NCI-H1092 treated with DMSO at 0.1 percent for 48 hours (cell line): Measurements from ENCODE around the gene WDR27.
"Not testable (repeated sequence)": the region's sequence is repeated elsewhere in the genome, so short reads cannot be mapped to it uniquely, and the experiment has no call there.

ENCODE experiments used
- DNase-seq: peaks from one replicate; lab custom pipeline; 2025; lab: John Stamatoyannopoulos, UW

The WDR27 gene

DNA sequence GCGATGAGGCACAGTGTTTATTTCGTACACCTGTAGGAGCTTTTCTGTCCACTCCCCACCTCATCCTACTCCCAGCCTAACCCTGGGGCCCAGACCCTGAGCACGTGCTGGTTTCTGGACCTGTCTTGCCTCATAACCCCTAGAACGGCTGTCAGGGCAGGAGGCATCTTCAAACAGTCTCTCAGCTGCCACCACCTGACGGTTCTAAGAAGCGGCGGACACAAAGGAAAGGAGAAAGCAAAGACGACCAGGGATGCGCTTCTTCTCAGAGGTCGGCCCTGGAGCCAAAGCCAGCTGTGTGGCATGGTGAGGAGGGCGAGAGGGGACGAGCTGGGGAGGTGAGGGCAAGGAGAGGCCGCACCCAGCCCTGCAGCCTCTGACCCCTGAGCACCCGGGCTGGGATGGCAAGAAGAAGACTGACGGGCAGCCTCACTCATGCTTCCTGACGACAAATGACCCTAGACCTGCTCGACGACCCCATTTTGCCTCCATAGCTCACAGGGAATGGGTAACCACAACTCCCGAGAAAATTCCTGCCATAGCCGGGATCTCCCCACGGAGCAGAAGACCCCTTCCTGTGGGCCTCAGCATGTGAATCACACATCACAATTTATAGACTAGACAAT lies 62.1 kb downstream of the WDR27 start:
- DNase-seq = no peak

DNA sequence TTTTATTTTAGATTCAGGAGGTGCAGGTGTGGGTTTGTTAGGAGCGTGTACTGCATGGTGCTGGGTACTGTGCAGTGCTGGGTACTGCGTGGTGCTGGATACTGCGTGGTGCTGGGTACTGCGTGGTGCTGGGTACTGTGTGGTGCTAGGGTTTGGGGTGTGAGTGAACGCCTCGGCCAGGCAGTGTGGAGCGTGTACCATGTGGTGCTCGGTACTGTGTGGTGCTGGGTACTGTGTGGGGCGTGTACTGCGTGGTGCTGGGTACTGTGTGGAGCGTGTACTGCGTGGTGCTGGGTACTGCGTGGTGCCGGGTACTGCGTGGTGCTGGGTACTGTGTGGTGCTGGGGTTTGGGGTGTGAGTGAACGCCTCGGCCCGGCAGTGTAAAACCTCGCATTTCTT lies 62.9 kb downstream of the WDR27 start:
- no peak for DNase-seq

DNA sequence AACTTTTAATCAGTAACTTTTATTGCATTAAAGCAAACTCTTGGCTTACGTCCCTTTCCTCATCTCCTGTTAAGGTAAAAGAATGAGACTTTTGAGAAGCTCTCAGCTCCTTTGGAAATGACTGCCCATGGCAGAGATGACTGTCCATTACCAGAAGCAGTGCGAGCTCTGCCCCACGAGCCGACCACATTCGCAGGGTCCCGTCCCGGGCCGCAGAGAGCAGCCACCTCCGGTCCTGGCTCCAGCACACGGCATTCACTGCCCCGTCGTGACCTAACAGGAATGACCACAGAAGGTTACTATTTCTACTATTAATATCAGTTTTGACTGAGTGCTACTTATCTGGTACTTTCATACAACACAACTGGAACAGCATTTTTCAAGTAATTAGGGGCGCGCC lies 63.4 kb downstream of the WDR27 start:
- no peak for DNase-seq

DNA sequence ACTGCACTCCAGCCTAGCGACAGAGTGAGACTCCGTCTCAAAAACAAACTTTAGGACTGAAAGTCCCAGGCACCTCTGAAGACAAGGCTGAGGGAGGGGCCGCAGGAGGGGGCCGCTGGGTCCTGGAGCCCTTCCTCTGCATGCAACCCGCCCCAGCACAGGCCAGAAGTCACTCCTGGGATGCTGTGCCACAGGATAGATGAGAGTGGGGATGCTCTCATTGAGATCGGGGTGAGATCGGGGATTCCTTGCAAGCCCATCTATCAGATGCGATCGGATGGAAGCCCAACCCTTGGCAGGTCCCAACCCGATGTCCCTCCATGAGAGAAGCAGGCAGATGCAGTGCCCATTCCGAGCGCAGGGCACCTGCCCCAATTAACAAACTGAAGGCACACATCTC lies 66.5 kb downstream of the WDR27 start:
- no peak for DNase-seq

DNA sequence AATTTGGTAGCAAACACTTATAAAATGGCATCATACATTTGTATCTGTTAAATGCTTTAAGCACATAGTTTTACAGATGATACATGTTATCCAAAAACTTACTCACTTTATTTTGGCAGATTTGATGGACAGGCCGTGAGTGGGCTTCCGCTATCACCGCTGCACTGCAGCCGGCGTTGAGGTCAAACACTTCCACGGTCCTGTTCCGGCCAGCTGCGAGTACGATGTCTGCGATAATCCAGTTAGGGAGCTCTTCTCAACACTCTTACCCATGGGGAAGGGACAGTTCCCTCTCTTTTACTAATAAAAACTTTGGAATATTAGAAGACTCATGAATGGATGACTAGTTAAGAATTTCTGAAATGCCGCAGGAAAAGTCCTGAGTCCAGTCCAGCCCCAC lies 69.0 kb downstream of the WDR27 start:
- DNase-seq = no peak

DNA sequence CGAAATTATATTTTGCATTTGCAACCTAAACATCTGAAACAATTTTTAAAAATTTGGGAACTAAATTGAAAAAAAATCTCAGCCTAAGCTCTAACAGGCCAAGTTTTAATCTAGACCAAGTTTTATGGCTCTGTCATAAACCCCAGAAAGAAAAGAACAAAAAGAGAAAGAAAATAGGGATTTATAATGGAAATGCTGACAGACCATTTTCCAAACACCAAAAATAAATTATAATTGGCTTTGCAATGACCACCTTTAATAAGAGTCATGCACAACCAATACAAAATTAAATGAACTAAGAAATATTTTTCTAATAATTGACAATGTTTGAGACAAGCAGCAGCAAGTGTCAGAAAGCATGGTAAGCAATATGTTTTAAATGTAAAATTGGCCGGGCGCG lies 72.6 kb downstream of the WDR27 start:
- DNase-seq = no peak

DNA sequence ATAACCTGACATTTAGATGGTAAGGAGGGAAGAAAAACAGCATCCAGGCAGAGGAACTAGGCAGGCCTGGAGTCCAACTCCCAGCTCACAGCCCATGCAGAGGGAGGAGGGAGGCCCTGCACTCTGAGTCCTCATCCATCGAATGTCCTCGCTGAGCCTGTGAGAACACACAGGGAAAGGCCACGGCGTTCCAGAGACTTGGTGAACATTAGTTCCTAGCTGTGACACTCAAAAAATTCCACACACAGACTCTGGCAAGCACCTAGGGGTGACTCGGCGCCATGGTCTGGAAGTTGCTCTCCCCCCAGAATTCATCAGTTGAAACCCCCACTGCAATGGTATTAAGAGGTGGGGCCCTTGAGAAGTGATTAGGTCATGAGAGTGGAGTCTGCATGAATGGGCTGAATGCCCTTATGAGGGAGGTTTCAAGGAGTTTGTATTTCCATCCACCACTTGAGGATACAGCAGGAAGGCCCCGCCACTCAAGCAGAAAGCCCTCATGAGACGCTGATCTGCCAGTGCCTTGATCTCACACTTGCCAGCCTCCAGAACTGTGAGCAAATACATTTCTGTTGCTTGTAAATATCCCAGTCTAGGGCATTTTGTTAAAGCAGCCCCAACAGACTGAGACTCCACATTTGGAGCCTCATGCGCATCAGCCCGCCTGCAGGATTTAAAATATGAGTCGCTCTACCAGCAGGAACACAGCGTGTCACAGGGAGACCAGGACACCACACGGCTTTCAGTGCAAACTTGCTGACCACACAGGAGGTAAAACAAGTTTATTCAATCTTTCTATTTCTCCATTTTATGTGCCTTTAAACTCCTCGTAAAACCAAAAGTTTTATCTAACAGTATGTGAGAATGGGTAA lies 73.9 kb downstream of the WDR27 start:
- DNase-seq = no peak

DNA sequence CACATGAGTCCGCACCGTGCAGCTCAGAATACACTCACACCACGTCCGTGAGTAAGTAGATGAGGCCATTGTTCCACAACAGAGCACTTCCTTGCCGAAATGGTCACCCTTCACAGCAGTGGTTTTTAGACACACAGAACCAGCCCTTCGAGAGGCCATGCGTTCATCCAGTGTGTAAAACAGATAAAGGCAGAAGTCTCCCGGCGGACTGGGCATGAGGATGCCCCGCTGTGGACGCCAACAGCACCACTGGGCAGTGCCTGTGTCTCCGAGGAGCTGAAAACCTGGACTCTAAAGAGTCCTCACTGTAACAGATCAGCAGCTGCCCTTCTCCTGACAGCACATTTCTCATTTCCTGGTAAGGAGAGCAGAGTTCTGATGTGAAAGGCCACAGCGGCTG lies 75.2 kb downstream of the WDR27 start:
- no peak for DNase-seq

DNA sequence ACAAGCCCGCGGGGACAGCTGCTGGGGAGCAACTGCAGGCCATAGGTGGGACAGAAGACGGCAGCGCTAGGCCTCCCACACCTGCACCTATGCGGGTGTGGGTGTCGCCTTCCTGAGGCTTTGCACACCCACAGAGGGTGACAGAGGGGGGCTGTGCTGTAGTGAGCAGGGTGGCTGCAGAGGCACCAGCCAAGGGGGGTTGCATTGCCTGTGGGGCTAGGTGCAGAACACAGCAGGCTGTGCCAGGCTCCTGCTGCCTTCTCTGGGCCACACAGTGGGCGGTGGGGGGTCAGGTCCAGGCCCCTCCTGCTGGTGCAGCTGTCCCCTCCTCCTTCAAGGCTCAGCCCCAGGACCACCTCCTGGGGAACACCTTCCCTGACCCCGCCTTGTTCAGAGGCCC lies 75.7 kb downstream of the WDR27 start:
- DNase-seq = no peak

DNA sequence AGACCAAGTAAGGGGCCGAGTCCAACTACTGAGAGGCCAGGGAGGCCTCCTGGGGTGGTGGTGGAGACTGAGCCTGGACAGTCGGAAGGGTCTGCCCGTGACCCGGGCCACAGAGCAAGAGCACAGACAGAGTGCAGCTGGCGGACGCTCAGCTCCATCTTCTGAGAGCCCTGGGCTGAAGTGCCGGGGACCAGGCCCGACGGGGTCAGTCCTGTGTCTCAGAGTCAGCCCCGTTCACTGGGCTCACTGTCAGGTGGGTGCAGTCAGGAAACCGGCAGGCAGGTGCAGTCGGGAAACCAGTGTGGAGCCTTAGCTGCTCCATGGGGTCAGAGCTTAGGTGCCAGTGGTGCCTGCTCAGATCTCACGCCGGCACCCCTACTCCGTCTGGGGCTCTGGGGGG lies 76.5 kb downstream of the WDR27 start:
- DNase-seq = no peak

DNA sequence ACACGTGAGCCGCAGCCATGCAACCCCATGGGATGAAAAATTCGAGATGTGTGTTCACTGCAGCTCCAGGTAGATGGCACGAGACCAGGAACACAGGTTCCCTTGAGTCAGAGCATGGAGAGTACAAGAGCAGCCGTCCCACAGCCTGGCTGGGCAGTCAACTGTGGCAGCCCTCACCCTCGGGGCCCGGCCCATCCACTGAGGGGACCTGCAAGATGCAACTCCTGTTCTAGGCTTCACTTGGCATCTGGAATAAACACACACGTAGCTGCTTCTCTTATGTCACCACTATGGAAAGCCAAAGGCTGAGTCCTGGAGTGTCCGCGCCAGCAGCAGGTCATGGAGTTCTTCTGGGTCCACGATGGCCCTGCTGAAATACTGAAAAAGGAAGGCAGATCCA lies 77.0 kb downstream of the WDR27 start:
- no peak for DNase-seq

DNA sequence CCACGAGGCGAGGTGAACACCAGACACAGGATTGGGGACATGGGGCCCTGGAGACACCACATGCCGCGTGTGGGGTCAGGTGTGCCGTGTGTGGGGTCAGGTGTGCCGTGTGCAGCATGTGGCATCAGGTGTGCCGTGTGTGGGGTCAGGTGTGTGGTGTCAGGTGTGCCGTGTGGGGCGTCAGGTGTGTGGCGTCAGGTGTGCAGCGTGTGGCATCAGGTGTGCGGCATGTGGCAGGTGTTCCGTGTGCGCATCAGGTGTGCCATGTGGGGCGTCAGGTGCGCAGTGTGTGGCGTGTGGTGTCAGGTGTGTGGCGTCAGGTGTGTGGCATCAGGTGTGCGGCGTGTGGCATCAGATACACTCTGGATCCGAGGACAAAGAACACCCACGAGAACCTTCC lies 77.9 kb downstream of the WDR27 start:
- DNase-seq = no peak

DNA sequence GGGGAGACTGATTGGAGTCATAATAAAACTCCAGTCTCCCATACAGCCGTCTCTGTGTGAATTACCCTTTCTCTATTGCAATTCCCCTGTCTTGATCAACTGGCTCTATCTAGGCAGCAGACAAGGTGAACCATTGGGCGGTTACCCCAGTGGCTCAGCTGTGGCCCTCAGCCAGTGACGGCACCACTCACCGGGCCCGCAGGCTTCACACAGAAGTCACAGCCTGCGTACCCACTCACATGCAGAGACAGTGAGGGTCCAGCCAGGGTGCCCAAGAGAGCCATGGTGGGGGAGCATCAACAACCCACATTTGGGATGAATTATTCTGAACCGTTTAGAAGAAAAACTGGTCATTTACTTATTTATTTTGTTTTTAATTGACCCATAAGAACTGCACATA lies 78.5 kb downstream of the WDR27 start:
- no peak for DNase-seq

DNA sequence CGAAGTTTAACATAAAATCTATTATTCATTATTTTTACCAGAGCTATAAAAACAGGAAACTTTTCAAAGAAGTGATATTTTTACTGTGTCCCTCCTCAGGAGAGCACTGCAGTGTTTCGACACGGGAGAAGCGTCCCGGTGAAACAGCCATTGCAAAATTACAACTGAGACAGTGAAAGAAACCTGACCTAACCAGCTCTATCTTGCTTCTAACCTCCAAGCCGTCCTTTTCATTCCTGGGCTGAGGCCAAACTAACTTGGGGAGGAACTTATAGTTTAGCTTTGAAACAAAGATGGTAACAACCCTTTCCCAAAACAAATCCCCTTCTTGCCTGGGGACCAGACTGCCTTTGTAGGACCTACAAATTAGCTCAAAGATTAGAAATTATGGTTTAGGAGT lies 79.2 kb downstream of the WDR27 start:
- no peak for DNase-seq

DNA sequence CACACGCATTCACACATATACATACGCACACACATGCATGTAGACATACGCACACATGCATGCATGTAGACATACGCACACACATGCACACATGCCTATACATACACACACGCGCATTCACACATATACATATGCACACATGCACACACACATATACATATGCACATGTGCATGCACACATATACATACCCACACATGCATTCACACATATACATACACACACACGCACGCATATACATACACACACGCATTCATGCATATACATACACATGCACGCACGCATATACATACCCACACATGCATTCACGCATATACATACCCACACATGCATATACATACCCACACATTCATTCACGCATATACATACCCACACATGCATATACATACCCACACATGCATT lies 80.5 kb downstream of the WDR27 start:
- DNase-seq = no peak

DNA sequence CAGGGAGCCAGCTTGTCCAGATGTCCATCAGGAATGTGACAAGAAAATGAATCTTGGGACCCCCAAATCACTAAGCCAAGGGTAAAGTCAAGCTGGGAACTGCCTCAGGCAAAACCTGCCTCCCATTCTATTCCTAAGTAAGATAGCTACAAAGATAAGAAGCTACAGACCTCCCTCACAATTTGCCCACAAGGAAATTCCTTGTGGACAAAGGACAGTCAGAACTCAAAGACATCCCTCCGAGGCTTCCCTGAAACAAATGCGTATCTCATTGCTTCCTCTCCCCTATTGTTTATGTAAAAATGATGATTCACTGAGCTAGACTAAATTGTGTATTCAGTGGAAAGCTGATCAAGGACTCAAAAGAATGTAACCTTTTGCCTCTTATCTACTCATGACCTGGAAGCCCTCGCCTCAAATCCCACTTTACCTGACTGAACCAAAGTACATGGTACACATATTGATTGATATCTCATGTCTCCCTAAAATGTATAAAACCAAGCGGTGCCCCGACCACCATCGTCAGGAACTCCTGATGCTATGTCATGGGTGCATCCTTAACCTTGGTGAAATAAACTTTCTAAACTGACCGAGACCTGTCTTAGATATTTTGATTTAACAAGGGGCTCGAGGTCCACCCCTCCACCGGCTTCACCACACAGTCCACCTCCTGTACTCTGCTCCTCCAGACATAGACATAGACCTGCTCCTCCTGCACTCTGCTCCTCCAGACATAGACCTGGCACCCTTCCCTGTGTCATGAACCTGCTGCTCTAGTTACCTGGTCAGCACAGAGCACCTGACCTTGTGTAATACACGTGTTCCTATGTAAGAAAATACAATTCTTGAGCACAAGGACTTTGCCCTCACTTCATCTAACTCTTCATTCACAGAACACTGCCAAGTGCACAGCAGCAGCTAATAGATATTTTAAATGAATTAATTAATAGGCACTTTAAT lies 81.4 kb downstream of the WDR27 start:
- DNase-seq = no peak

DNA sequence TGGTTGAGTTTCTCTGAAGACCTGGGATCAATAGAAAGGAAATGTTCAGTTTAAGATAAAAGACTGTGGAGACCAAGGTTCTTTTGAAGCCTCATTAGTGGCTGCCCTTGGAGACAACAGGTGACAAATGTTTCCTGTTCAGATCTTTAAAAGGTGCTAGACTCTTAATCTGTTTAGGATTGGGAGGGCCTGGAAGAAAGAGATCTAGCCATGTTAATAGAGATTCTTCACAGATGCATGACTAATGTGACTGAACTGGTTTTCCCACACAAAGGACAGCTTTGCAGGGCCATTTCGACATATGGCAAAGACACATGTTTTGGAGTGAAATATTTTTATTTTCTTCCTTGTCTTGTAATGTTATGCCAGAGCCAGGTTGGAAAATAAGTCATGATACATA lies 82.2 kb downstream of the WDR27 start:
- no peak for DNase-seq

DNA sequence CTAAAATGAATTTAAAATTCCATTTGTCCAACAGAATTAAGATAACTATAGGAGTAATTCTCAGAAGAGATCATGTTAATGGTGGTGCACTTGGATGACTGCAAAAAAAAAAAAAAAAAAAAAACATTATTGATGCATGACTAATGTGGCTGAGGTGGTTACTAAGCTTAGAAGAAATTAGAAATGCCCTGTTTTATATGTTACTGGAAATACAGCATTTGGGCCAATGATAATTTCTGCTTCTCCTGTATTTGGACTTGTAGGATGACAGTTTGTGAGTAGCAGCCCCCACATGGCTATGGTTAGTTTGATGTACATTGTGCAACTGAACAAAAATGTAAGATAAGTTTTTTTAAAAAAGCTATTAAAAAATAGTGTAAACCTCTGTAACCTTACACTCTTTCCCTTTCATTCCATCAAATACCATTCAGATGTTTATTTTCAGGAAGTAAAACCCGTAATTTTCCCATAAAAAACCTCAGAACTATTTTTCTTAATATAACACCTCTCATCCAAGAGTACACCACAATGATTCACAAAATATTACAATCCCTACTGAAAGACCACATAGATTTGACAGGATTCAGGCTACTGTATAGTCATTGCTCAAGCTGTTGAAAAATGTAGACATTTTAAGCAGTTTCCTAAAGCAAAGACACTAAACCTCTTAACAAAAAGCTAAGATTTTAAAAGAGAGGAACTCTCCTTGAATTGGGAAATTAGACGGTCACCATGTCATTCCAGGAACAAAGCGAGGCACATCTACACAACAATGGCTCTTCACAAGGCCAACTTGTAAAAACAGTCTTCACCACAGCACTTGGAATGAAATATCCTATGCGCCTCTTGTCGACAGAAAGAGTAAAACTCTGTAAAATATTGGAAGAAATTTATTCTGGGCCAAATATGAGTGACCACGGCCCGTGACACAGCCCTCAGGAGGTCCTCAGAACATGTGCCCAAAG lies 83.0 kb downstream of the WDR27 start:
- DNase-seq = no peak

DNA sequence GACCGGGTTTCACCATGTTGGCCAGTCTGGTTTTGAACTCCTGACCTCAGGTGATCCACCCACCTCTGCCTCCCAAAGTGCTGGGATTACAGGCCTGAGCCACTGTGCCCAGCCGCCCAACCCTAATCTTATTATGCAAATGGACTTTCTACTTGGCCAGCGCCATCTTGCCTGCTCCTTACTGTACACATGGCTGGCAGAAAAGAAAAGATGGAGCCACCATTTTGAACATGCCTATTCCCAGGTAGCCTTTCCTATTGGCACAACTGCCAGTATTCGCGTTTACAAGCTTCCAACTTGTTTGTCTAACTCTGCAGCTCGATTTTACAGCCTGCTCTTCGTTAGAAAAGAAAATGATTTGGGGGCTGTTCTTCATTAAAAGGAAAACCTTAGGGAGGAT lies 84.3 kb downstream of the WDR27 start:
- no peak for DNase-seq

DNA sequence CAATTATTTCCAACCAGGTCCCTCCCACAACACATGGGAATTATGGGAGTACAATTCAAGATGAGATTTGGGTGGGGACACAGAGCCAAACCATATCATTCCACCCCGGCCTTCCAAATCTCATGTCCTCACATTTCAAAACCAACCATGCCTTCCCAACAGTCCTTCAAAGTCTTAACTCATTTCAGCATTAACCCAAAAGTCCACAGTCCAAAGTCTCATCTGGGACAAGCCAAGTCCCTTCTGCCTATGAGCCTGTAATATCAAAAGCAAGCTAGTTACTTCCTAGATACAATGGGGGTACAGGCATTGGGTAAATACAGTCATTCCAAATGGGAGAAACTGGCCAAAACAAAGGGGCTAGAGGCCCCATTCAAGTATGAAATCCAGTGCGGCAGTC lies 93.2 kb downstream of the WDR27 start:
- DNase-seq = not testable (repeated sequence)

DNA sequence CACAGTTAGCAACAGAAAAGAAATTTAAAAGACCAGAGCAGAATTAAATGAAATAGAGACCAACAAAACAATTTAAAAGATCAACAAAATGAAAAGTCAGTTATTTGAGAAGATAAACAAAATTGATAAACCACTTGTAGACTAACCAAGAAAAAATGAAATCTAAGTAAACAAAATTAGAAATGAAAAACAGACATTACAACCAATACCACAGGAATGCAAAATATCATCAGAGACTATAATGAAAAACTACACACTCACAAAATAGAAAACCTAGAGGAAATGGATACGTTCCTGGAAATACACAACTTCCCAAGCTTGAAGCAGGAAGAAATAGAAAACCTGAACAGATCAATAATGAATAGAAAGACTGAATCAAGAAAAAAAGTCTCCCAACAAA lies 97.8 kb downstream of the WDR27 start:
- no peak for DNase-seq

DNA sequence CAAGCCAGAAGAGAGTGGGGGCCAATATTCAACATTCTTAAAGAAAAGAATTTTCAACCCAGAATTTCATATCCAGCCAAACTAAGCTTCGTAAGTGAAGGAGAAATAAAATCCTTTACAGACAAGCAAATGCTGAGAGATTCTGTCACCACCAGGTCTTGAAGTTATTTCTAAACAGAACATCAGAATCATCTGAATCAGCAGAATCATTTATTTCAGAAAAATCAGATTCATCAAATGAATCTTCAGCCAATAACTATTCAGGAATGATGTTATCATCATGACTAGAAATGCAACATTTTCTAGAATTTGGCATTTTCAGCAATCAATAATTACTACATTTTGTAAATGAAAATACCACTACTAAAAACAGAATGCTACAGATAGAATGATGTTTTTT lies 100.7 kb downstream of the WDR27 start:
- not testable (repeated sequence) for DNase-seq
